Omental fat pad (tissue), 4 donors: ENCODE results near the gene ADAM11. TPM values are rescaled to one million over a fixed set of nuclear protein-coding genes. Genes with fewer than 3 reads are reported as not detected.

Experiments
- ATAC-seq: fragments of 150-250 bp; one replicate; pipeline ENCODE4 v1.9.1; 2016; ENCODE audit warnings: mild to moderate bottlenecking, moderate library complexity; ENCODE audit not compliant: low FRiP score
- DNase-seq: peaks from one replicate; pipeline ENCODE4 v3.0.0-alpha.2; 2019; ENCODE audit warnings: low spot score
- CTCF ChIP-seq, 3 donors: fragments of 450-650 bp; IDR thresholded peaks; one replicate each; pipeline ENCODE4 v1.5.1; 2016 to 2017; ENCODE audit warnings: antibody characterized with exemption in 3 of 3, mild to moderate bottlenecking in 3 of 3, moderate library complexity in 2 of 3
- total RNA-seq, 4 donors: library from RNA; depleted of rRNA; stranded (reverse); fragments of >200 nt; gene quantifications; one replicate each; pipeline ENCODE4 v1.1.0, GENCODE V29; 2016

Gene ADAM11
- total RNA-seq, 4 donors from 2014 or later = 0.19 to 0.72 (median 0.50) TPM

GRCh38 chr17:44781551-44782325 is 22.9 kb downstream of the ADAM11 start:
- ATAC-seq (no peak), DNase-seq (no peak)
- TF ChIP-seq CTCF (IDR thresholded peaks at IDR 0.05) = no peak

- no peak for DNase-seq
- TF ChIP-seq CTCF (IDR thresholded peaks at IDR 0.05) = no peak
- no peak for ATAC-seq
Observed at GRCh38 chr17:44782326-44782850, 23.6 kb downstream of the ADAM11 start.

- DNase-seq (no peak), ATAC-seq (no peak)
- TF ChIP-seq CTCF (IDR thresholded peaks at IDR 0.05) = no peak
Observed at GRCh38 chr17:44785921-44786320, 27.1 kb downstream of the ADAM11 start.

- no peak for TF ChIP-seq CTCF (IDR thresholded peaks at IDR 0.05)
- DNase-seq = no peak
- ATAC-seq = no peak
Observed at GRCh38 chr17:44786551-44787081, 27.8 kb downstream of the ADAM11 start.

- no peak for TF ChIP-seq CTCF (IDR thresholded peaks at IDR 0.05)
- DNase-seq = no peak
- ATAC-seq = no peak
Observed at GRCh38 chr17:44787271-44787940, 28.6 kb downstream of the ADAM11 start.

GRCh38 chr17:44788139-44788538 is 29.4 kb downstream of the ADAM11 start:
- DNase-seq (no peak), ATAC-seq (no peak)
- TF ChIP-seq CTCF (IDR thresholded peaks at IDR 0.05) = no peak
